Neural cell (in vitro differentiated cells): ENCODE data around the gene EAPP. TPM values are rescaled to one million over a fixed set of nuclear protein-coding genes. Genes with fewer than 3 reads are reported as not detected.

ENCODE experiments used
- H2AFZ ChIP-seq: fragments of 200-600, 300-800 bp; sonication (generic), shearing (Covaris generic); 2 replicates; pipeline ENCODE4 v1.6.0; 2014; ENCODE audit warnings: low read depth, mild to moderate bottlenecking, antibody characterized with exemption, low read length, moderate library complexity
- H3F3A ChIP-seq: fragments of 200-600 bp; shearing (Covaris generic); 2 replicates; pipeline ENCODE4 v1.6.1; 2016; ENCODE audit warnings: mild to moderate bottlenecking, moderate library complexity, mixed read lengths, antibody characterized with exemption, low read length; ENCODE audit not compliant: insufficient read depth, poor library complexity, severe bottlenecking
- H3K27ac ChIP-seq: fragments of 200-600, 300-800 bp; sonication (generic), shearing (Covaris generic); 2 replicates; pipeline ENCODE4 v1.5.1; 2014; ENCODE audit warnings: mild to moderate bottlenecking, low read length, moderate library complexity
- H3K27me3 ChIP-seq: fragments of 300-800, 200-600 bp; sonication (generic), shearing (Covaris generic); 2 replicates; pipeline ENCODE4 v1.6.0; 2014; ENCODE audit warnings: mild to moderate bottlenecking, low read depth, low read length, moderate library complexity; ENCODE audit not compliant: insufficient read depth
- H3K36me3 ChIP-seq: fragments of 300-800, 200-600 bp; sonication (generic), shearing (Covaris generic); 2 replicates; pipeline ENCODE4 v1.5.1; 2014; ENCODE audit warnings: mild to moderate bottlenecking, antibody characterized with exemption, low read length, moderate library complexity; ENCODE audit not compliant: insufficient read depth
- H3K4me2 ChIP-seq: fragments of 300-800, 200-600 bp; sonication (generic), shearing (Covaris generic); 2 replicates; pipeline ENCODE4 v1.6.0; 2014; ENCODE audit warnings: mild to moderate bottlenecking, low read length
- H3K4me3 ChIP-seq: fragments of 300-800, 200-600 bp; sonication (generic), shearing (Covaris generic); 2 replicates; pipeline ENCODE4 v1.5.1; 2014; ENCODE audit warnings: mild to moderate bottlenecking, low read length, moderate library complexity
- H3K79me2 ChIP-seq: fragments of 200-600 bp; shearing (Covaris generic); replicated peaks from 2 replicates; pipeline ENCODE4 v1.6.0; 2014; ENCODE audit warnings: mild to moderate bottlenecking, low read length, moderate library complexity; ENCODE audit not compliant: insufficient read depth
- H3K9ac ChIP-seq: fragments of 300-800, 200-600 bp; sonication (generic), shearing (Covaris generic); 2 replicates; pipeline ENCODE4 v1.6.1; 2016; ENCODE audit warnings: mild to moderate bottlenecking, low read length, mixed read lengths
- H3K9me2 ChIP-seq: fragments of 200-600 bp; shearing (Covaris generic); 2 replicates; pipeline ENCODE4 v1.6.1; 2016; ENCODE audit warnings: mild to moderate bottlenecking, low read length, mixed read lengths; ENCODE audit not compliant: insufficient read depth
- H3K9me3 ChIP-seq: fragments of 200-600, 300-800 bp; sonication (generic), shearing (Covaris generic); 2 replicates; pipeline ENCODE4 v1.6.1; 2016; ENCODE audit warnings: mild to moderate bottlenecking, mixed run types, low read length, moderate library complexity, mixed read lengths
- H4K20me1 ChIP-seq: fragments of 200-600 bp; shearing (Covaris generic); 2 replicates; pipeline ENCODE4 v1.6.1; 2016; ENCODE audit warnings: mild to moderate bottlenecking, mixed run types; ENCODE audit not compliant: insufficient read depth
- CTCF ChIP-seq: fragments of 450-650 bp; IDR thresholded peaks from 2 replicates; pipeline ENCODE4 v1.5.1; 2014; ENCODE audit warnings: antibody characterized with exemption, mild to moderate bottlenecking, moderate library complexity; ENCODE audit not compliant: poor library complexity, severe bottlenecking
- EP300 ChIP-seq: fragments of 450-650 bp; conservative IDR thresholded peaks from 2 replicates; pipeline ENCODE4 v1.6.1; 2014; ENCODE audit warnings: antibody characterized with exemption, mild to moderate bottlenecking, moderate library complexity; ENCODE audit not compliant: poor library complexity, severe bottlenecking
- EZH2 ChIP-seq: fragments of 200-600, 300-800 bp; shearing (Covaris generic), sonication (generic); IDR thresholded peaks from 2 replicates; pipeline ENCODE4 v1.6.1; 2014; ENCODE audit warnings: antibody characterized with exemption, low read length, borderline replicate concordance, mild to moderate bottlenecking; ENCODE audit not compliant: insufficient read depth, poor library complexity, severe bottlenecking
- MXI1 ChIP-seq: fragments of 450-650 bp; conservative IDR thresholded peaks from 2 replicates; pipeline ENCODE4 v1.6.1; 2014; ENCODE audit warnings: antibody characterized with exemption, mild to moderate bottlenecking; ENCODE audit not compliant: poor library complexity, severe bottlenecking
- POLR2AphosphoS5 ChIP-seq: IDR thresholded peaks from 2 replicates; pipeline ENCODE4 v1.6.1; 2012
- RAD21 ChIP-seq: fragments of 450-650 bp; conservative IDR thresholded peaks from 2 replicates; pipeline ENCODE4 v1.6.1; 2014; ENCODE audit warnings: antibody characterized with exemption, mild to moderate bottlenecking, moderate library complexity
- REST ChIP-seq: IDR thresholded peaks from 2 replicates; pipeline ENCODE4 v1.6.1; 2012; ENCODE audit warnings: borderline replicate concordance
- SMC3 ChIP-seq: fragments of 450-650 bp; conservative IDR thresholded peaks from 2 replicates; pipeline ENCODE4 v1.6.1; 2014; ENCODE audit warnings: antibody characterized with exemption, mild to moderate bottlenecking, moderate library complexity; ENCODE audit not compliant: poor library complexity
- TAF1 ChIP-seq: IDR thresholded peaks from 2 replicates; pipeline ENCODE4 v1.6.1; 2012; ENCODE audit warnings: low read depth
- polyA plus RNA-seq: library from polyadenylated mRNA; depleted of rRNA; stranded (reverse); fragments of >200 nt; gene quantifications from 2 replicates; pipeline ENCODE4 v1.2.3, GENCODE V29; 2014

Gene EAPP
- polyA plus RNA-seq, 1 donor from 2014 or later, result 112 TPM

GRCh38 chr14:34536951-34537676 is 2.4 kb downstream of the EAPP start:
- TF ChIP-seq RAD21 (no peak), REST (no peak), SMC3 (no peak), MXI1 (no peak), EZH2 (no peak), EP300 (no peak), TAF1 (no peak), POLR2AphosphoS5 (no peak), CTCF (no peak)
- H3K27ac ChIP-seq, result no peak overlapping the region
- no peak overlapping the region for H3K4me2 ChIP-seq
- H4K20me1 ChIP-seq, result no peaks in the 10 kb centered on the region
- peak overlapping the region; percentile 98 for H3K4me3 ChIP-seq
- no peak overlapping the region for H3K9ac ChIP-seq
- peaks cover 36% of the 10 kb centered on the region for H3K79me2 ChIP-seq
- H3F3A ChIP-seq, result no peaks in the 10 kb centered on the region
- no peaks in the 10 kb centered on the region for H3K27me3 ChIP-seq
- no peaks in the 10 kb centered on the region for H3K36me3 ChIP-seq
- no peak overlapping the region for H2AFZ ChIP-seq
- H3K9me3 ChIP-seq, result no peaks in the 10 kb centered on the region
- H3K9me2 ChIP-seq, result no peaks in the 10 kb centered on the region

GRCh38 chr14:34527591-34527990 is 11.9 kb downstream of the EAPP start:
- H3K4me2 ChIP-seq, result no peak overlapping the region

More at GRCh38 chr14:34527591-34527990, 11.9 kb downstream of the EAPP start:
- Histone ChIP-seq H3K4me3 (no peak overlapping the region), H3K9ac (no peak overlapping the region), H4K20me1 (no peaks in the 10 kb centered on the region), H3K9me2 (no peaks in the 10 kb centered on the region), H3K36me3 (peaks cover 3% of the 10 kb centered on the region), H3K79me2 (no peaks in the 10 kb centered on the region), H3K27ac (no peak overlapping the region), H3F3A (no peaks in the 10 kb centered on the region), H3K9me3 (no peaks in the 10 kb centered on the region), H3K27me3 (no peaks in the 10 kb centered on the region), H2AFZ (no peak overlapping the region)
- TF ChIP-seq TAF1 (no peak), RAD21 (no peak), SMC3 (no peak), EP300 (no peak), MXI1 (no peak), EZH2 (no peak), REST (no peak), CTCF (no peak), POLR2AphosphoS5 (no peak)
